WI38 (cell line): Measurements from ENCODE around the gene CDS2.
A peak's percentile ranks its signal among the peaks of the same experiment; 100 is the strongest.

Experiments used
- H3K4me3 ChIP-seq: 2 replicates; pipeline ENCODE4 v1.5.1; 2011; ENCODE audit warnings: low read depth, mild to moderate bottlenecking, control low read depth, low read length
- CTCF ChIP-seq: IDR thresholded peaks from 2 replicates; pipeline ENCODE4 v1.5.1; 2012; ENCODE audit warnings: low read depth, mild to moderate bottlenecking, control low read depth, low read length

Gene CDS2

GRCh38 chr20:5190444-5190843, 63.6 kb downstream of the CDS2 start:
- H3K4me3 ChIP-seq = no peak overlapping the region

GRCh38 chr20:5191829-5192569, 65.2 kb downstream of the CDS2 start:
- no peak overlapping the region for H3K4me3 ChIP-seq
- TF ChIP-seq CTCF = peak; percentile 53; the same call in 1 of the 2 replicates

More at GRCh38 chr20:5190444-5190843, 63.6 kb downstream of the CDS2 start:
- no peak for TF ChIP-seq CTCF

GRCh38 chr20:5192570-5193431, 66.0 kb downstream of the CDS2 start:
- no peak for TF ChIP-seq CTCF
- H3K4me3 ChIP-seq = no peak overlapping the region

- H3K4me3 ChIP-seq = no peak overlapping the region
- no peak for TF ChIP-seq CTCF
Observed at GRCh38 chr20:5195655-5196054, 68.8 kb downstream of the CDS2 start.

- H3K4me3 ChIP-seq = no peak overlapping the region
- no peak for TF ChIP-seq CTCF
Observed at GRCh38 chr20:5196149-5196548, 69.3 kb downstream of the CDS2 start.

GRCh38 chr20:5197270-5197827, 70.5 kb downstream of the CDS2 start:
- no peak for TF ChIP-seq CTCF
- H3K4me3 ChIP-seq = no peak overlapping the region
